HCT116 (cell line): ENCODE data around the gene UBA52. TPM values are rescaled to one million over a fixed set of nuclear protein-coding genes. Genes with fewer than 3 reads are reported as not detected.

Experiments
- ATAC-seq: fragments of 200-7000 bp; cut with Tn5 transposase; 2 replicates; pipeline ENCODE4 v1.9.1; 2020; ENCODE audit warnings: mild to moderate bottlenecking, moderate library complexity
- BruUV-seq: library from RNA; stranded (reverse); fragments of 400-500 nt; replicated peaks from 2 replicates; lab custom pipeline; 2021; lab: Mats Ljungman, UMichigan
- CTCF ChIA-PET: fragments of 300-600 bp; sonication (Branson Sonifier 250); formaldehyde crosslinking; loops from one replicate; lab custom pipeline; 2021; ENCODE audit warnings: antibody characterized with exemption; lab: Charles Lee
- POLR2A ChIA-PET: fragments of 300-600, 350-600 bp; sonication (Branson Sonifier 250); formaldehyde crosslinking; loops from one replicate; lab custom pipeline; 2021; ENCODE audit warnings: antibody characterized with exemption; lab: Charles Lee
- RAD21 ChIA-PET, 2 experiments: fragments of 300-600 bp; sonication (Branson Sonifier 250); formaldehyde crosslinking; loops; one replicate each; lab custom pipeline; 2023; ENCODE audit warnings: low total read pairs in 2 of 2; ENCODE audit not compliant: uncharacterized antibody in 2 of 2, unreplicated experiment in 2 of 2, low non-redundant PET in 1 of 2; lab: Charles Lee
- DNase-seq: peaks from one replicate; pipeline ENCODE4 v3.0.0-alpha.2; 2010; ENCODE audit warnings: low read depth, low spot score
- H2AFZ ChIP-seq: fragments of 200-600 bp; shearing (Covaris generic), sonication (generic); 2 replicates; pipeline ENCODE4 v1.6.1; 2017; ENCODE audit warnings: low read depth, mixed run types, mixed read lengths, antibody characterized with exemption, low read length; ENCODE audit not compliant: poor library complexity, severe bottlenecking
- H3K27ac ChIP-seq: 2 replicates; pipeline ENCODE4 v1.5.1; 2012; ENCODE audit warnings: low read depth, low read length
- H3K27me3 ChIP-seq: fragments of 200-600 bp; sonication (generic); 2 replicates; pipeline ENCODE4 v1.6.1; 2016; ENCODE audit warnings: mixed run types, low read length, mixed read lengths; ENCODE audit not compliant: insufficient read depth
- H3K36me3 ChIP-seq, 2 experiments: fragments of 200-500 bp in 1 of 2; fragments of 200-600 bp in 1 of 2; sonication (Bioruptor generic) in 1 of 2; sonication (generic) in 1 of 2; 2 replicates each; pipeline versions ENCODE4 v1.5.1 to v1.6.1; 2014 to 2016; ENCODE audit warnings: low read length in 2 of 2, inconsistent platforms in 1 of 2, mixed read lengths in 1 of 2, mixed run types in 1 of 2; ENCODE audit not compliant: insufficient read depth in 2 of 2, control insufficient read depth in 1 of 2
- H3K4me1 ChIP-seq, 2 experiments: fragments of 200-600 bp in 1 of 2; sonication (generic) in 1 of 2; 2 replicates each; pipeline versions ENCODE4 v1.5.1 to v1.6.1; 2012 to 2017; ENCODE audit warnings: low read length in 2 of 2, inconsistent platforms in 1 of 2, mild to moderate bottlenecking in 1 of 2, mixed read lengths in 1 of 2, mixed run types in 1 of 2, moderate library complexity in 1 of 2; ENCODE audit not compliant: insufficient read depth in 2 of 2, control insufficient read depth in 1 of 2
- H3K4me2 ChIP-seq: fragments of 200-600 bp; sonication (generic); 2 replicates; pipeline ENCODE4 v1.6.1; 2017; ENCODE audit warnings: mixed run types, low read length, mixed read lengths
- H3K4me3 ChIP-seq, 2 experiments: fragments of 200-600 bp in 1 of 2; sonication (generic) in 1 of 2; replicated peaks in 1 of 2; 2 replicates each; pipeline ENCODE4 v1.5.1; 2011 to 2016; ENCODE audit warnings: low read length in 2 of 2, control low read depth in 1 of 2, low read depth in 1 of 2, mild to moderate bottlenecking in 1 of 2, mixed read lengths in 1 of 2, mixed run types in 1 of 2
- H3K79me2 ChIP-seq: fragments of 200-600 bp; sonication (generic); 2 replicates; pipeline ENCODE4 v1.6.1; 2017; ENCODE audit warnings: mild to moderate bottlenecking, mixed run types, low read length, moderate library complexity, mixed read lengths; ENCODE audit not compliant: insufficient read depth
- H3K9ac ChIP-seq: fragments of 200-600 bp; sonication (generic); 2 replicates; pipeline ENCODE4 v1.6.1; 2016; ENCODE audit warnings: low read length, mixed read lengths
- H3K9me2 ChIP-seq: fragments of 200-600 bp; sonication (generic), shearing (Covaris generic); 2 replicates; pipeline ENCODE4 v1.6.1; 2017; ENCODE audit warnings: mixed run types, mild to moderate bottlenecking, moderate library complexity; ENCODE audit not compliant: insufficient read depth
- H3K9me3 ChIP-seq, 2 experiments: fragments of 200-500 bp in 1 of 2; fragments of 200-600 bp in 1 of 2; sonication (Bioruptor generic) in 1 of 2; sonication (generic) in 1 of 2; 2 replicates each; pipeline ENCODE4 v1.6.1; 2014 to 2017; ENCODE audit warnings: low read length in 2 of 2, mixed read lengths in 2 of 2, inconsistent platforms in 1 of 2, low read depth in 1 of 2, mild to moderate bottlenecking in 1 of 2, mixed run types in 1 of 2, moderate library complexity in 1 of 2; ENCODE audit not compliant: control insufficient read depth in 1 of 2, insufficient read depth in 1 of 2
- H4K20me1 ChIP-seq: fragments of 200-600 bp; sonication (generic), shearing (Covaris generic); 2 replicates; pipeline ENCODE4 v1.6.1; 2017; ENCODE audit warnings: mixed run types, mild to moderate bottlenecking, moderate library complexity; ENCODE audit not compliant: insufficient read depth
- ATF3 ChIP-seq: IDR thresholded peaks from 2 replicates; pipeline ENCODE4 v1.6.1; 2012
- CBX3 ChIP-seq: IDR thresholded peaks from 2 replicates; pipeline ENCODE4 v1.6.1; 2012; ENCODE audit warnings: low read depth
- CTCF ChIP-seq, 3 experiments: fragments of 200-600 bp in 1 of 3; sonication (generic) in 1 of 3; IDR thresholded peaks in 2 of 3; conservative IDR thresholded peaks in 1 of 3; 2 replicates each; pipeline ENCODE4 v1.5.1; 2012 to 2017; ENCODE audit warnings: low read depth in 2 of 3, low read length in 2 of 3, antibody characterized with exemption in 1 of 3, borderline replicate concordance in 1 of 3, control low read depth in 1 of 3, mild to moderate bottlenecking in 1 of 3, mixed read lengths in 1 of 3, mixed run types in 1 of 3, moderate library complexity in 1 of 3; ENCODE audit not compliant: insufficient read depth in 1 of 3
- EZH2 ChIP-seq: fragments of 200-600 bp; sonication (generic); IDR thresholded peaks from 2 replicates; pipeline ENCODE4 v1.6.1; 2017; ENCODE audit warnings: antibody characterized with exemption, mixed run types
- MAX ChIP-seq: IDR thresholded peaks from 2 replicates; pipeline ENCODE4 v1.6.1; 2012
- POLR2A ChIP-seq: IDR thresholded peaks from 2 replicates; pipeline ENCODE4 v1.7.0; 2011; ENCODE audit warnings: borderline replicate concordance; ENCODE audit not compliant: insufficient read depth, insufficient read length; ENCODE audit errors: extremely low read depth
- POLR2AphosphoS5 ChIP-seq: IDR thresholded peaks from 2 replicates; pipeline ENCODE4 v1.6.1; 2011; ENCODE audit warnings: mild to moderate bottlenecking, low read depth, low read length, moderate library complexity
- RAD21 ChIP-seq: IDR thresholded peaks from 2 replicates; pipeline ENCODE4 v1.6.1; 2012; ENCODE audit warnings: low read depth, mild to moderate bottlenecking
- REST ChIP-seq: IDR thresholded peaks from 2 replicates; pipeline ENCODE4 v1.6.1; 2012; ENCODE audit warnings: low read depth
- TCF7L2 ChIP-seq: IDR thresholded peaks from 2 replicates; pipeline ENCODE4 v1.7.0; 2011; ENCODE audit warnings: borderline replicate concordance, inconsistent platforms; ENCODE audit not compliant: insufficient read depth, insufficient read length; ENCODE audit errors: extremely low read depth
- YY1 ChIP-seq: IDR thresholded peaks from 2 replicates; pipeline ENCODE4 v1.6.1; 2011; ENCODE audit warnings: low read length, low read depth, moderate library complexity, mild to moderate bottlenecking; ENCODE audit not compliant: insufficient replicate concordance; ENCODE audit errors: extremely low read depth
- ZBTB33 ChIP-seq: IDR thresholded peaks from 2 replicates; pipeline ENCODE4 v1.6.1; 2011; ENCODE audit warnings: mild to moderate bottlenecking, low read length, moderate library complexity; ENCODE audit not compliant: insufficient replicate concordance; ENCODE audit errors: extremely low read depth
- ZFX ChIP-seq: fragments of 450-650 bp; IDR thresholded peaks from 2 replicates; pipeline ENCODE4 v1.6.1; 2017
- ZNF274 ChIP-seq: fragments of 200-500 bp; sonication (Bioruptor generic); IDR thresholded peaks from 2 replicates; pipeline ENCODE4 v1.6.1; 2014; ENCODE audit warnings: mild to moderate bottlenecking, low read depth, low read length, inconsistent platforms
- intact Hi-C: fragments of 100-400 bp; cut with micrococcal nuclease; formaldehyde crosslinking; loops from 2 replicates; pipeline ENCODE4 v1.10.0; 2022
- total RNA-seq: library from RNA; stranded (reverse); gene quantifications from one replicate; pipeline ENCODE4 v1.2.1, GENCODE V29; 2021; ENCODE audit not compliant: unreplicated experiment

The UBA52 gene
- total RNA-seq, 1 experiment from 2014 or later, result 1,743 TPM

GRCh38 chr19:18590273-18591272 lies 18.9 kb downstream of the UBA52 start:
- Histone ChIP-seq H3K4me1 (peaks cover 19 to 45% of the 10 kb centered on the region in 2 experiments), H3K4me3 (peak overlapping the region; percentile 67 to 89), H3K79me2 (peaks cover 13% of the 10 kb centered on the region; the same call in 1 of the 2 replicates), H3K4me2 (peak overlapping the region; percentile 88), H3K9ac (peak overlapping the region; percentile 97), H3K27ac (peak overlapping the region; percentile 100), H3K9me2 (no peaks in the 10 kb centered on the region), H3K9me3 (no peaks in the 10 kb centered on the region), H4K20me1 (no peaks in the 10 kb centered on the region), H3K36me3 (0 out of 4 replicates have a peak, but pooled peaks cover 0 to 4% of the 10 kb centered on the region in 2 experiments), H2AFZ (no peak overlapping the region), H3K27me3 (no peaks in the 10 kb centered on the region)
- BruUV-seq, result TSS peak; percentile 73
- DNase-seq (peak; percentile 96), ATAC-seq (peak; percentile 71)
- POLR2A ChIA-PET, result interaction anchor here (0.7 to 4.3 kb wide), 7 partner anchors 10 to 328 kb away, joined by 3 to 23 read pairs (median 3); partner anchors contain the start of genes COPE, DDX49 and UBA52
- RAD21 ChIA-PET, result interaction anchor here in 1 of 2 experiments (0.7 kb wide), 2 partner anchors 90 to 273 kb away, joined by 3 to 4 read pairs; no protein-coding TSS in a partner anchor
- intact Hi-C loops, result loop anchor here (1.0 to 5.0 kb wide), 5 partner anchors 33 to 256 kb away; partner anchors contain the start of genes KLHL26 and KXD1
- CTCF ChIA-PET, result interaction anchor here (0.7 to 7.5 kb wide), 7 partner anchors 17 to 396 kb away, joined by 3 to 39 read pairs (median 3); partner anchors contain the start of gene UBA52
- TF ChIP-seq REST (no peak), TCF7L2 (no peak), ATF3 (no peak), RAD21 (peak; percentile 67), EZH2 (no peak), MAX (peak; percentile 73; the same call in 1 of the 2 replicates), POLR2A (peak; percentile 19), CBX3 (no peak; the same call in 1 of the 2 replicates), ZBTB33 (peak; percentile 59), ZFX (peak; percentile 37; the same call in 1 of the 2 replicates), ZNF274 (no peak), YY1 (peak; percentile 42), POLR2AphosphoS5 (peak; percentile 79), CTCF (IDR thresholded peaks at IDR 0.05 in 2 of 3, conservative IDR thresholded peaks at IDR 0.05 in 1 of 3; ENCODE audit: borderline replicate concordance in 1 of 3, insufficient read depth in 1 of 3, low read depth in 2 of 3, low read length in 2 of 3) (peak; percentile 77 to 95 (median 81))
